Heart left ventricle (tissue), 13 donors: Measurements from ENCODE around the gene CADM3.

Experiments
- POLR2A ChIP-seq, 2 donors: fragments of 450-650 bp; IDR thresholded peaks; one replicate each; pipeline ENCODE4 v1.6.1; 2017; ENCODE audit warnings: antibody characterized with exemption in 2 of 2, mild to moderate bottlenecking in 2 of 2, moderate library complexity in 2 of 2
- TF ChIP-seq, protein P1 (sequence below), 12 donors: fragments of 200-600 bp; sonication (generic) in 4 of 12; IDR thresholded peaks; one replicate each; pipeline versions ENCODE4 v1.5.0 to v1.8.0; 2018 to 2022; ENCODE audit warnings: antibody characterized with exemption in 12 of 12, mild to moderate bottlenecking in 5 of 12
- donor health status: ischemic (EF 13 %, LVEDD 7.1; RV severe dilation, severe dysfunction).
- donor health status: DM: no; HTN: yes; CAD: no.
- donor health status: DM: no; HTN: no; CAD: no.
- donor health status: ischemic (EF 25% LVEDD 6.9; RV normal size, moderate dysfunction).
- donor health status: ischemic (EF 25% LVEDD 5.7; RV mildly dilated, moderate dysfunction).
- donor health status: ischemic (EF 35%, LVEDD 5.7; RV mildly dilated, moderate dysfunction).
- donor health status: nonischemic (EF 11% LVEDD 7.7; RV severe dilation, severe dysfunction).
- donor health status: DM: yes; HTN: yes; CAD: no.
- donor health status: PGD.
- donor health status: ischemic (EF 29% LVEDD 5.4; RV normal size, mild dysfunction).
- donor health status: nonischemic (EF 23%, LVEDD 6.1; RV moderate dilation, normal function).

DNA sequence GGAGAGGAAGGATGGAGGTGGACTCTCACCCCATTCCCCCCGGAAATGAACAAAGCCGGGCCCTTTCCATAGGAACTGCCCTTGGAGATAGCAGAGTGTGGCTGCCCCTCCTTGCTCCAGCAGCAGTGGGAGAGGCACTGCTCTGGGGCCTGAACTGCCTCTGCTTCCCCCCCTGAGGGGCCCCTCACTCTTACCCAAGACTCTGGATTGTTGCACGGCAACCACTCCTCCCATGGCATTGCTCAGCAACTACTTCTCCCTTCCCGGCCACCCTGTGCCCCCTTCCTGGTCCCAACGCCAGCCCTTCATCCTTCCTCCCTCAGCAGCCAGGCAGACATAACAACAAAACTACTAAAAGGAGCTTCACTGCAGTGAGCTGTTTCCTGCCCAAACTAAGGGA is 30.2 kb downstream of the CADM3 start:
- TF ChIP-seq, protein P1, sequence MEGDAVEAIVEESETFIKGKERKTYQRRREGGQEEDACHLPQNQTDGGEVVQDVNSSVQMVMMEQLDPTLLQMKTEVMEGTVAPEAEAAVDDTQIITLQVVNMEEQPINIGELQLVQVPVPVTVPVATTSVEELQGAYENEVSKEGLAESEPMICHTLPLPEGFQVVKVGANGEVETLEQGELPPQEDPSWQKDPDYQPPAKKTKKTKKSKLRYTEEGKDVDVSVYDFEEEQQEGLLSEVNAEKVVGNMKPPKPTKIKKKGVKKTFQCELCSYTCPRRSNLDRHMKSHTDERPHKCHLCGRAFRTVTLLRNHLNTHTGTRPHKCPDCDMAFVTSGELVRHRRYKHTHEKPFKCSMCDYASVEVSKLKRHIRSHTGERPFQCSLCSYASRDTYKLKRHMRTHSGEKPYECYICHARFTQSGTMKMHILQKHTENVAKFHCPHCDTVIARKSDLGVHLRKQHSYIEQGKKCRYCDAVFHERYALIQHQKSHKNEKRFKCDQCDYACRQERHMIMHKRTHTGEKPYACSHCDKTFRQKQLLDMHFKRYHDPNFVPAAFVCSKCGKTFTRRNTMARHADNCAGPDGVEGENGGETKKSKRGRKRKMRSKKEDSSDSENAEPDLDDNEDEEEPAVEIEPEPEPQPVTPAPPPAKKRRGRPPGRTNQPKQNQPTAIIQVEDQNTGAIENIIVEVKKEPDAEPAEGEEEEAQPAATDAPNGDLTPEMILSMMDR (IDR thresholded peaks at IDR 0.05) = no peak
- no peak for TF ChIP-seq POLR2A (IDR thresholded peaks at IDR 0.05)
